Pancreas (tissue), 10 donors: ENCODE measurements around the gene EVPL. TPM values are rescaled to one million over a fixed set of nuclear protein-coding genes. Genes with fewer than 3 reads are reported as not detected.

Source experiments
- ATAC-seq, 4 donors: fragments of 200-7000 bp; cut with Tn5 transposase; one replicate each; pipeline versions ENCODE4 v1.8.0 to v1.9.1; 2020; ENCODE audit warnings: mild to moderate bottlenecking in 4 of 4, moderate library complexity in 4 of 4
- DNase-seq, 6 donors: peaks; one replicate each; pipeline ENCODE4 v3.0.0-alpha.2; 2020
- FAIRE-seq: peaks from 2 replicates; lab custom pipeline; 2012; peaks lifted over from hg19 to GRCh38; lab: Jason Lieb, UNC
- H3K27ac ChIP-seq, 4 donors: fragments of 200-600 bp; sonication (generic); 1 replicate in 3 of 4; 2 replicates in 1 of 4; pipeline versions ENCODE4 v1.5.0 to v1.8.0; 2020
- H3K27me3 ChIP-seq, 4 donors: fragments of 200-600 bp; one replicate each; pipeline ENCODE4 v1.8.0; 2021
- H3K36me3 ChIP-seq, 3 donors: fragments of 200-600 bp; sonication (generic) in 1 of 3; one replicate each; pipeline versions ENCODE4 v1.5.0 to v1.8.0; 2020 to 2021
- H3K4me1 ChIP-seq, 3 donors: fragments of 200-600 bp; one replicate each; pipeline ENCODE4 v1.8.0; 2021
- H3K4me3 ChIP-seq, 4 donors: fragments of 200-600 bp; sonication (generic) in 2 of 4; one replicate each; pipeline versions ENCODE4 v1.5.0 to v1.8.0; 2020 to 2021
- H3K9me3 ChIP-seq, 4 donors: fragments of 200-600 bp; one replicate each; pipeline ENCODE4 v1.8.0; 2021
- WGBS, 2 donors: extraction: QIAGEN DNeasy Blood & Tissue Kit; methylation state at CpG; one replicate each; pipeline ENCODE4 v1.1.7; 2013; 5-methylcytosine and 5-hydroxymethylcytosine counted together
- intact Hi-C, 3 donors: fragments of 100-400 bp; cut with DNase I; formaldehyde crosslinking; loops; one replicate each; pipeline versions ENCODE4 v1.11.1 to v1.14.2; 2022
- polyA plus RNA-seq, 2 donors: library from polyadenylated mRNA; stranded (reverse); fragments of 200-250 nt; gene quantifications; one replicate each; pipeline ENCODE4 v1.2.3, GENCODE V29; 2013
- total RNA-seq, 6 donors: library from RNA; stranded (reverse); fragmentation: NEBNext Ultra II Directional in 4 of 6; extraction: Animal tissue kit (Norgen Biotek cat#: 25700) in 4 of 6; gene quantifications; one replicate each; pipeline versions ENCODE4 v1.2.1 to v1.2.4, GENCODE V29; 2021 to 2023
- TF ChIP-seq, protein P1 (sequence below), 4 donors: fragments of 200-600 bp; sonication (generic) in 3 of 4; IDR thresholded peaks; one replicate each; pipeline versions ENCODE4 v1.5.0 to v1.8.0; 2021; ENCODE audit warnings: antibody characterized with exemption in 4 of 4
- donor health status: healthy with polysubstance abuse.
- donor health status: DM: no; HTN: no; CAD: no; lungs with moderate emphysema.
- donor health status: DM: no; HTN: no; CAD: no.
- donor health status: control.
- donor health status: control.
- donor health status: Bipolar disorder and iron deficiency.
- donor health status: DM: yes; HTN: yes; CAD: no.
- donor health status: DM: no; HTN: no; CAD: no.
- donor health status: DM: no; HTN: no; CAD: no.
- donor health status: DM: yes; HTN: yes; CAD: no.

EVPL gene
- total and polyA plus RNA-seq, 8 donors, result 1.3 to 14.6 (median 3.3) TPM

DNA sequence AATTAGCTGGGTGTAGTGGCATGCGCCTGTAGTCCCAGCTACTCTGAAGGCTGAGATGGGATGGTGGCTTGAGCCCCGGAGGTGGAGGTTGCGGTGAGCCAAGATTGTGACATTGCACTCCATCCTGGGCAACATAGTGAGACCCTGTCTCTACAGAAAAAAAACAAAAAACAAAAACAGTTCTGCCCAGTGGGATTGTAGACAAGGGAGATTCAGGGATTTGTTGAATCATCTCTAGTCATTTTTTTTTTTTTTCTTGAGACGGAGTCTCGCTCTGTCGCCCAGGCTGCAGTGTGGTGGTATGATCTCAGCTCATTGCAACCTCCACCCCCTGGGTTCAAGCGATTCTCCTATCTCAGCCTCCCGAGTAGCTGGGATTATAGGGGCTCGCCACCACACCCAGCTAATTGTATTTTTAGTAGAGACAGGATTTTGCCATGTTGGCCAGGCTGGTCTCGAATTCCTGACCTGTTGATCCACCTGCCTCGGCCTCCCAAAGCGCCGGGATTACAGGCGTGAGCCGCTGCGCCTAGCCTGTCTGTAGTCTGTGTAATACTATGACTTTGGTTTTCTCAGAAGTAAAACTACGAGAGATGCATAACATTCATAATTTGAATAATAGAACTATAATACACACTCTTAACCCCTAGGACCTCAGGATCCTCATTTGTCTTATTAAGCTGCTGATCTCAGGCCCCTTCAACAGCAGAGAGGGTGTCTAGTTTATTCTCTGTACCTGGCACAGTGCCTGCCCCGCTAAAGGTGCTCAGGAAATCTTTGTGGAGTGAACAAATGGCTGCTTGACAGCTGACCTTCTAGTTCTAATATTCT lies 46.7 kb downstream of the EVPL start:
- 72 to 75% methylated on average over 18 of the region's 18 CpGs for WGBS, 2 donors
- FAIRE-seq, result no peak

DNA sequence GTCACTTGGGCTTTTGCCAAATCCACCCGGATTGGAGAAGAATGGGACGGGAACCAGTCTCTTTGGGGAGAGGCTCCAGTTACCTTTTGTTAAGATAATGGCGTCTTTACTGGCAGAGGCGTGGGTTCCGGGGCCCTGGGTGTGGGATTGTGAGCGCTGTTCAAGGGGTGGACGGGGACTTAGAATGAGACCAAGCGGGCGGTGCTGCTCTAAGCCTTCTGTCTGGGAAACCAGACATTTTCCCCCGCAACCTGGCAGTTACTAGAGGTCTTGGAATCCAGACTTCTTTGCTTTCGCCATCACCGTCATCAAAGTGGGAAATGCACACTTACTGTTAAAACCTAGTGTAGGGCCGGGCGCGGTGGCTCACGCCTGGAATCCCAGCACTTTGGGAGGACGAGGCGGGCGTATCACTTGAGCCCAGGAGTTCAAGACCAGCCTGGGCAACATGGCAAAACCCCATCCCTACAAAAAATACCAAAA lies 47.4 kb downstream of the EVPL start:
- no peaks in the 10 kb centered on the region for H3K9me3 ChIP-seq
- TF ChIP-seq, protein P1, sequence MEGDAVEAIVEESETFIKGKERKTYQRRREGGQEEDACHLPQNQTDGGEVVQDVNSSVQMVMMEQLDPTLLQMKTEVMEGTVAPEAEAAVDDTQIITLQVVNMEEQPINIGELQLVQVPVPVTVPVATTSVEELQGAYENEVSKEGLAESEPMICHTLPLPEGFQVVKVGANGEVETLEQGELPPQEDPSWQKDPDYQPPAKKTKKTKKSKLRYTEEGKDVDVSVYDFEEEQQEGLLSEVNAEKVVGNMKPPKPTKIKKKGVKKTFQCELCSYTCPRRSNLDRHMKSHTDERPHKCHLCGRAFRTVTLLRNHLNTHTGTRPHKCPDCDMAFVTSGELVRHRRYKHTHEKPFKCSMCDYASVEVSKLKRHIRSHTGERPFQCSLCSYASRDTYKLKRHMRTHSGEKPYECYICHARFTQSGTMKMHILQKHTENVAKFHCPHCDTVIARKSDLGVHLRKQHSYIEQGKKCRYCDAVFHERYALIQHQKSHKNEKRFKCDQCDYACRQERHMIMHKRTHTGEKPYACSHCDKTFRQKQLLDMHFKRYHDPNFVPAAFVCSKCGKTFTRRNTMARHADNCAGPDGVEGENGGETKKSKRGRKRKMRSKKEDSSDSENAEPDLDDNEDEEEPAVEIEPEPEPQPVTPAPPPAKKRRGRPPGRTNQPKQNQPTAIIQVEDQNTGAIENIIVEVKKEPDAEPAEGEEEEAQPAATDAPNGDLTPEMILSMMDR (IDR thresholded peaks at IDR 0.05), result no peak
- ATAC-seq, result peak; percentile 1 to 11 (median 4)
- 6 to 7% methylated on average over 19 of the region's 19 CpGs for WGBS, 2 donors
- peaks cover 34 to 68% (median 55%) of the 10 kb centered on the region in 3 donors for H3K4me1 ChIP-seq
- H3K27ac ChIP-seq, result peak overlapping the region; percentile 87 to 99 (median 95)
- intact Hi-C loops, result no loop called here
- DNase-seq, result no peak
- H3K4me3 ChIP-seq, result peak overlapping the region; percentile 47 to 89 (median 74)
- FAIRE-seq, result no peak
- no peaks in the 10 kb centered on the region for H3K27me3 ChIP-seq
- no peaks in the 10 kb centered on the region for H3K36me3 ChIP-seq

More for the DNA sequence above, 46.7 kb downstream of the EVPL start:
- Histone ChIP-seq H3K27ac (peak overlapping the region; percentile 87 to 99 (median 95)), H3K4me3 (peak overlapping the region; percentile 47 to 89 (median 74)), H3K4me1 (peaks cover 31 to 64% (median 52%) of the 10 kb centered on the region in 3 donors), H3K36me3 (no peaks in the 10 kb centered on the region), H3K9me3 (no peaks in the 10 kb centered on the region), H3K27me3 (no peaks in the 10 kb centered on the region)
- no peak for ATAC-seq
- TF ChIP-seq, protein P1 (IDR thresholded peaks at IDR 0.05), result no peak
- intact Hi-C loops, result no loop called here
- peak in 2 of 6 donors; percentile 29 to 39 for DNase-seq

DNA sequence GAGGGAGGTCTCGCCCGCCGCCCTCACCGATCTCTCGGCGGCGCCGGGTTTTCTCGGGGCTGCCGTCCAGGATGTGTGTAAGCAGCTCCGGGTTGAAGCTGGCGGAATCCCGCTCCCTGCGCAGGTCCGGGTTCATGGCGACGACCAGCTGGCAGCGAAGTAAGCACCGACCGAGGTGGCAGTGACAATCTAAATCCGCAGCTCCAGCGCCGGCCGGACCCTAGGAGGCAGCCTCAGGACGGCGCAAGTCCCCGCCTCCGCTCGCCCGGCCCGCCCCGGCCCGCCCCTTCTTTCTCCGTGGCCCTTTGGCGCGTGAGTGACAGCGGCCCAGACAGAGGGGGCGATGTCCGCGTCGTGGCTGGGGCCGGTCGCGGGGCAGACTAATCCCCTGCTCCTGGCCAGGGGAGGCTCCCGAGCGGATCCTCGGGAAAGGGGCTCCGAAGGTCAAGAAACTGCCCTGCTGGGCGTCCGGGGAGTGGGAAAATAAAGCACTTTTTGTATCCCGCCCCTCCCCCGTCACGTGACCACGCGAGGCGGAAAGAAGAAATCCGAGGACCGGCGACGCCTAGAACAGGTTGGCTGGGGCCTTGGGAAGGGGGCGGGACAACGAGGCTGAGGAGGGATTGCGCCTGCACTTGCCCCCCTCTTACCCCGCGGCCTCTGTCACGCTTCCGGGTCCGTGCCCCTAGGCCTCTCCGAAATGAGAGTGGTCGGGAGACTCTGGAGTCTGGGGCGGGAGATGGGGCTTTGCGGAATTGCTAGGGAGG lies 48.0 kb downstream of the EVPL start, which contains the start of the genes ACOX1 and TEN1:
TSS of gene ACOX1 (minus strand) at position 229 of the 767 bp plus-strand sequence. CDS start at position 136, 93 bp downstream.
TSS of gene TEN1 (plus strand) at position 303 of the 767 bp plus-strand sequence. CDS start 6,953 bp downstream, outside the sequence.
- peak; percentile 95 to 99 (median 98) for DNase-seq
- Histone ChIP-seq H3K4me3 (peak within 1 kb of the TSS; percentile 47 to 89 (median 74)), H3K27me3 (no peaks in the 10 kb centered on the region), H3K9me3 (no peaks in the 10 kb centered on the region), H3K36me3 (no peaks in the 10 kb centered on the region), H3K4me1 (peaks cover 38 to 66% (median 55%) of the 10 kb centered on the region in 3 donors), H3K27ac (peak within 1 kb of the TSS; percentile 87 to 99 (median 95))
- ATAC-seq, result peak; percentile 82 to 92 (median 87)
- no peak for FAIRE-seq
- intact Hi-C loops, result no loop called here
- WGBS, 2 donors, result 1% methylated on average over 50 to 72 of the region's 72 CpGs
- TF ChIP-seq, protein P1 (IDR thresholded peaks at IDR 0.05), result peak in 2 of 4 donors; percentile 8 to 27

DNA sequence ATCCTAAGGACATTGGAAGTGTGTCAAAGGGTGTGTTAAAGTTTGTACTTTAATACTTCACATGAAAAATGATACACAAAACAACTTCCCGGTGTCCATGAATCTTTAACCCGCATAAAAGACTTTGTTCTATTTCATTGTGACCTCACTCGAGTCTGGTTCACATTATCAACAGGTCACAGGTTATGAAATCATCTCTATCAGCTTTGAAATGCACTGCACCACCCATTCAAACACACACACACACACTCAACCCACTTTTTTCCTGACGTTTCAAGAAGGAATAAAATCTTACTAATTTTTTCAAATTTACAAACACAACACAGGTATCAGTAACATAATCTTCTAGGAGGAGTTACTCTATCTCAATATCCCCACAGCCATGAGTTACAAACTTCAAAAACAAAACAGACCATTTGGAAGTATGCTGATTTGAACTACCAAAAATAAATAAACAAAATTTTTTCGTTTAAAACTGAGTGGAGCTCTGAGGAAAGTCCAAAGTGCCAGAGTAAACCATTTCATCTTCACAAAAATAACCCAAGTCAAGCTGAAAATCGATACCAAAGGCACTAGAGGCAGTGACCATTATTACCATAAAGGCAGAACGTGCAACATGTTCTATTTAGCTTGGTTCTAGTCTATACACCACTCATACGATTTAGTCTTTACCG lies 50.8 kb downstream of the EVPL start:
- Histone ChIP-seq H3K36me3 (no peaks in the 10 kb centered on the region), H3K27me3 (no peaks in the 10 kb centered on the region), H3K27ac (peak overlapping the region in 2 of 4 donors; percentile 68 to 77), H3K4me1 (peaks cover 26 to 50% (median 43%) of the 10 kb centered on the region in 3 donors), H3K9me3 (no peaks in the 10 kb centered on the region), H3K4me3 (peak overlapping the region in 2 of 4 donors; percentile 63 to 89)
- DNase-seq, result no peak
- TF ChIP-seq, protein P1 (IDR thresholded peaks at IDR 0.05), result no peak
- no peak for FAIRE-seq
- peak in 1 of 4 donors; percentile 7 for ATAC-seq
- WGBS, 2 donors, result 17 to 20% methylated on average over 9 of the region's 9 CpGs
- intact Hi-C loops, result no loop called here
